NCI-H1417 treated with DMSO at 0.1 percent for 48 hours (cell line): ENCODE measurements around the gene VWA8.

Experiments
- DNase-seq: peaks from one replicate; lab custom pipeline; 2025; lab: John Stamatoyannopoulos, UW

VWA8 gene

GRCh38 chr13:41520016-41520659 is 440.8 kb downstream of the VWA8 start:
- no peak for DNase-seq
